ENCODE results near the gene PTRH2.

DNA sequence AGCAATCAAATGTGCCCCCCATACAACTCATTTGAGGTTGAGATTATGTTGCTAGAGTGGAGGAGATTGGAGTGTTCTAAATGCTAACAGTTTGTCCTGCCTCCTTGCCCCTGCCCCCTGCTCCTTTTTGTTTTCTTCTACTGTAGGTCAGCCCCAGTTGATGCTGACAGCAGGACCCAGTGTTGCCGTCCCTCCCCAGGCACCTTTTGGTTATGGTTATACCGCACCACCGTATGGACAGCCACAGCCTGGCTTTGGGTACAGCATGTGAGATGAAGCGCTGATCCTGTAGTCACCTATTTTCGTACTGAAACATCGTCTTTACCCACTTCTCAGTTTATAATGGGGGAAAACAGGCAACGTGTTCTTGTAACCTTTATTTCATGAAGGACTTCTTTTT, 13.6 kb downstream of the PTRH2 start:
- TF ChIP-seq, protein P1, sequence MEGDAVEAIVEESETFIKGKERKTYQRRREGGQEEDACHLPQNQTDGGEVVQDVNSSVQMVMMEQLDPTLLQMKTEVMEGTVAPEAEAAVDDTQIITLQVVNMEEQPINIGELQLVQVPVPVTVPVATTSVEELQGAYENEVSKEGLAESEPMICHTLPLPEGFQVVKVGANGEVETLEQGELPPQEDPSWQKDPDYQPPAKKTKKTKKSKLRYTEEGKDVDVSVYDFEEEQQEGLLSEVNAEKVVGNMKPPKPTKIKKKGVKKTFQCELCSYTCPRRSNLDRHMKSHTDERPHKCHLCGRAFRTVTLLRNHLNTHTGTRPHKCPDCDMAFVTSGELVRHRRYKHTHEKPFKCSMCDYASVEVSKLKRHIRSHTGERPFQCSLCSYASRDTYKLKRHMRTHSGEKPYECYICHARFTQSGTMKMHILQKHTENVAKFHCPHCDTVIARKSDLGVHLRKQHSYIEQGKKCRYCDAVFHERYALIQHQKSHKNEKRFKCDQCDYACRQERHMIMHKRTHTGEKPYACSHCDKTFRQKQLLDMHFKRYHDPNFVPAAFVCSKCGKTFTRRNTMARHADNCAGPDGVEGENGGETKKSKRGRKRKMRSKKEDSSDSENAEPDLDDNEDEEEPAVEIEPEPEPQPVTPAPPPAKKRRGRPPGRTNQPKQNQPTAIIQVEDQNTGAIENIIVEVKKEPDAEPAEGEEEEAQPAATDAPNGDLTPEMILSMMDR (IDR thresholded peaks at IDR 0.05; ENCODE audit: extremely low read depth in 1 of 2, insufficient read depth in 1 of 2, low read depth in 1 of 2, low read length in 2 of 2): no peak
- TF ChIP-seq POLR2A (IDR thresholded peaks at IDR 0.05; ENCODE audit: low read depth, low read length): no peak
- no peak for TF ChIP-seq EZH2 (IDR thresholded peaks at IDR 0.05; ENCODE audit: borderline replicate concordance, low read depth, low read length, severe bottlenecking)
- no peak for TF ChIP-seq FOS (IDR thresholded peaks at IDR 0.05; ENCODE audit: borderline replicate concordance, insufficient read depth, low read length)
- TF ChIP-seq JUN (IDR thresholded peaks at IDR 0.05; ENCODE audit: borderline replicate concordance, insufficient read depth, insufficient read length, low read depth): no peak
- TF ChIP-seq POLR2AphosphoS5 (IDR thresholded peaks at IDR 0.05; ENCODE audit: insufficient read depth, low read depth, low read length): no peak
- TF ChIP-seq, protein P2, sequence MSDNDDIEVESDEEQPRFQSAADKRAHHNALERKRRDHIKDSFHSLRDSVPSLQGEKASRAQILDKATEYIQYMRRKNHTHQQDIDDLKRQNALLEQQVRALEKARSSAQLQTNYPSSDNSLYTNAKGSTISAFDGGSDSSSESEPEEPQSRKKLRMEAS (IDR thresholded peaks at IDR 0.05; ENCODE audit: insufficient read depth, insufficient read length): no peak
- no peak for TF ChIP-seq GATA2 (IDR thresholded peaks at IDR 0.05; ENCODE audit: insufficient read depth, insufficient read length, low read depth, low read length)
- TF ChIP-seq MYC (IDR thresholded peaks at IDR 0.05; ENCODE audit: low read depth, low read length): no peak

Measured in endothelial cell of umbilical vein (primary cell).